GM08714 (cell line): ENCODE results near the gene RMI2.

ENCODE experiments used
- H3K4me3 ChIP-seq: fragments of 200-500 bp; sonication (Bioruptor generic); 2 replicates; pipeline ENCODE4 v1.5.1; 2014; ENCODE audit warnings: mild to moderate bottlenecking, low read length, inconsistent platforms
- ZNF274 ChIP-seq: IDR thresholded peaks from 2 replicates; pipeline ENCODE4 v1.6.1; 2012; ENCODE audit warnings: mild to moderate bottlenecking, low read depth, low read length

The RMI2 gene

DNA sequence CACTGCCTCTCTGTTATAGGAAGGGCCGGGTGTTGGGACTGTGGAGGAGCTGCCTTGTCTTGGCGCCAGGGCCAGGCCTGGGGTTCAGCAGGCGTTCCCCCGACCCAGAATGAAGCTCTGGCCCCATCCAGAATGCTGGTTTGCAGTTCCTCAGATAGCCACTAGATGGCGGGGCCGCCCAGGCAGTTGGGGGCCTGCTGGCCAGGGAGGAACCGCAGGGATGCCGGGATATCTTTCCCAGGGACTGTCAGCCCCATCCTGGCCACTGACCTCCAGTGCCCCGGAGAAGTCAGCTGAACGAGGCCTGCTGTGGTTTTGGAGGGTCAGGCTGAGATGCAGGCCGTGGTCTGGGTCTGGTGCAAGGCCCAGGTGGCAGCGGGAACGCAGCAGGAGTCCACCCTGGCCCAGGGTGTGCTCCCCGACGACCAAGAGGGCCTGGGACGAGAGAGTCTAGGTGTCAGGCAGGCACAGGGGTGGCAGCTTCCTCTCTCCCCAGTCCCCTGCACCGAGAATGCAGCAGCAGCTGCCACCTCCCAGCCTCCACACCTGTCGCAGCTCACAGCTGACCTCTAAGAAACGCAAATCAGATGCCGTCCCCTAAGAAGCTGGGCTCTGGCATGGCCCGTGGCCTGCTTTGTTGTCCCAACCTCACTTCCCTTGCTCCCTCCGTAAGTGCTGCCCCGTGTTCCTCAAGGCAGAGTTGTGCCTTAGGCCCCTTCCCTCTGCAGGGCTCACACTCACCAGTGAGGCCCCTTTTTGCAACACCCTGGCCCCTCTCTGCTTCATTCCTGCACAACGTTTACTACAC is 51.2 kb downstream of the RMI2 start:
- no peak overlapping the region for H3K4me3 ChIP-seq
- no peak for TF ChIP-seq ZNF274

DNA sequence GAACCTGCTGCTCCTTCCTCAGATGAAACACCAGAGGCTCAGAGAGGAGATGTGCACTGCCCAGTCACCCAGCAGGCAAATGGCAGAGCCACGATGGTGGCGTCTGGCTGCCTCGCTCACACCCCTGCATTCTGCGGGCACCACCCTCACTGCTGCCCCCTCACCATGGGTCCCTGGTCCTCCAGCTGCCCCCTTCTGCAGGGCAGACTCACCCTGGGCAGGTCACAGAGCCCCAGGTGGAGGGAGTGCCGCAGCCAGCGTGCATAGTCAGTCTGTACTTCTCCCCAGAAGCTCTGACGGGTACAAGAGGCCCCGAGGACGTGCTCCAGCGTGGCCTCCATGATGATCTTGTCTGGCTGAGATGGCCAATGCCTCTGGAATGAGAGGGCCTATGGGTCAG is 52.9 kb downstream of the RMI2 start:
- no peak for TF ChIP-seq ZNF274
- H3K4me3 ChIP-seq: no peak overlapping the region

DNA sequence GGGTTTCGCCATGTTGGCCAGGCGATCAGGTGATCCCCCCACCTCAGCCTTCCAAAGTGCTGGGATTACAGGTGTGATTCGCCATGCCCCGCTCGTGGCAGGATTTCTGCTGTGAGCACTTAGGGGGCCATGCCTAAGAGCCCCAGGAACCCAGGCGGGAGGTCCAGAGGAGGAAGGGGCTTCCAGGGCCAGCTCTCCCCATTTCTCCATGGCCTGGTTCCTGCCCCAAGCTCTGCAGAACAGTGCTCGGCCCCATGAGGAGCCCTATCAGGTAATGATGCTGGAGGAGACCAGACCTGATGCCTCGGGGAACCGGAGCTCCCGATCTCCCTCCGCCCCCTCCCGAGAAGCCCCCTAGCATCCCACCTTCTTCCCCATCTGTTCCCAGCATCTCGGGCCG is 53.6 kb downstream of the RMI2 start:
- no peak for TF ChIP-seq ZNF274
- H3K4me3 ChIP-seq: no peak overlapping the region

DNA sequence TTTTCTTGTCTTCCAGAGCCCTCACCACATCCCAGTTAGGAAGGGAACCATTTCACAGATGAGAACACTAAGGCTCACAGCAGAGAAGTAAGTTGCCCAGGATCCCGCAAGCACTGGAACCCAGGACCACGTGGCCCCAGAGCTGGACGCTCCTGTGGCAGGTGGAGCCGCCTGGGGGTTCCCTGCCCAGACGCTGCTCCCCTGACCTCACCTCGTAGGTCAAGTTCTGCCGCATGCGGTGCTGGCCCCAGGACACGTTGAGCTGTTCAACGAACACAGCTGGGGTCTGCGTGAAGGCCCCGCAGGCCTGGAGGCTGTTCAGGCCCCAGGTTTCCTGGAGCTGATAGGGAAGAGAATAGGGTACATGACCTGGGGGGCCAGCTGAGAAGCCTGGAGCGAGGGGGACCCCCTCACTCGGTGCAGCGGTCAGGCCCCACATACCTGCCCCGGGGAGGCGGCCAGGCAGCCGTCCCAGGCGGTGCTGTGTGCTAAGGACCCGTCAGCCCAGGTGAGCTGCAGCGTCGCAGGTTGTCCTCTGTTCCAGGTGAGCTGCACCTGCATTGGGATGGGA is 54.1 kb downstream of the RMI2 start:
- TF ChIP-seq ZNF274: no peak
- H3K4me3 ChIP-seq: no peak overlapping the region

DNA sequence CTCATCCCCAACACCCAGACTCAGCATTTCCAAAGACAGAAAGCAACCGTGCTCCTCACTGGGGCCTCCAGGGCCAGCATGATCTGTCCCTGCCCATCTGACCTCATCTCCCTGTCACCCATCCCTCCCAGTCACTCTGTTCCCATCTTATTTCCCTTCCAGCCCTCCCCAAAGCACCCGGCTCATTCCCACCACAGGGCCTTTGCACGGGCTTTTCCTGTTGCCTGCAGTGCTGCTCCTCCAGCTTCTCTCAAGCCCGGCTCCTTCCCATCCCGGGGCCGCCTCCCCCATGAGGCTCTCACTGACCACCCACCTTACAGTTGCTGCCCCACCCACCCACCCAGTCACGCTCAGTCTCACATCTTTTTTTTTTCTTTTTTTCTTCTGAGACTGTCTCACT is 54.8 kb downstream of the RMI2 start:
- no peak overlapping the region for H3K4me3 ChIP-seq
- TF ChIP-seq ZNF274: no peak
